ENCODE data around the gene PARVA.

DNA sequence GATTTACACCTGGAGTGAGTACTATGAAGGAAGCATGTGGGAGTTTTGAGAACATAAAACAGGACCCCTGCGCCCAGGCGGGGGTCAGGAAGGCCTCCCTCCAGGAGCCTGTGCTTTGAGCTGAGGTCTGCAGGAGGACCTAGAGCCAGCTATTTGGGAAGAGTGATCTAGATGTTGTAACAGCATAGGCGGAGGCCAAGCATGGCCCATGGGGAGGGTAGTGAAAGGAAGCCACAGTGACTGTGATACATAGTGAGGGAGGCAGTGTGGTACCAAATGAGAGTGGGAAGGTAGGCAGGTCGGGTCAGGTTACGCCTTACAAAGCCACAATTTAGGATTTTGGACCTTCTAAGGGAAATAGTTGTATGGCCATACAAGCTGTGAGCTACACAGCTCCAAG lies 147.5 kb downstream of the PARVA start:
- no peak for TF ChIP-seq POLR2A (IDR thresholded peaks at IDR 0.05; ENCODE audit: low read depth, low read length)
- TF ChIP-seq POLR2AphosphoS5 (IDR thresholded peaks at IDR 0.05; ENCODE audit: low read depth, low read length) = no peak
